HG03108 (cell line): ENCODE data around the gene DLGAP1.

Source experiments
- ATAC-seq: cut with Tn5 transposase; IDR thresholded peaks from one replicate; pipeline ENCODE4 v1.9.1; 2021; ENCODE audit warnings: moderate library complexity; ENCODE audit not compliant: unreplicated experiment

Gene DLGAP1

GRCh38 chr18:4246374-4246773 is 208.7 kb downstream of the DLGAP1 start:
- ATAC-seq, result no peak

- no peak for ATAC-seq
These were observed 209.7 kb downstream of the DLGAP1 start for GRCh38 chr18:4245456-4245855.

GRCh38 chr18:4242431-4243161 is 212.5 kb downstream of the DLGAP1 start:
- no peak for ATAC-seq

- ATAC-seq, result no peak
These were observed 214.0 kb downstream of the DLGAP1 start for GRCh38 chr18:4241090-4241617.

GRCh38 chr18:4238966-4239365 is 216.1 kb downstream of the DLGAP1 start:
- ATAC-seq, result no peak

- no peak for ATAC-seq
These were observed 217.5 kb downstream of the DLGAP1 start for GRCh38 chr18:4237664-4238041.

- ATAC-seq, result no peak
These were observed 218.0 kb downstream of the DLGAP1 start for GRCh38 chr18:4236940-4237663.

GRCh38 chr18:4233468-4233867 is 221.6 kb downstream of the DLGAP1 start:
- no peak for ATAC-seq

- no peak for ATAC-seq
These were observed 222.5 kb downstream of the DLGAP1 start for GRCh38 chr18:4232656-4233055.

GRCh38 chr18:4231260-4231659 is 223.8 kb downstream of the DLGAP1 start:
- ATAC-seq, result no peak

GRCh38 chr18:4230450-4231168 is 224.5 kb downstream of the DLGAP1 start:
- ATAC-seq, result no peak

GRCh38 chr18:4224031-4224704 is 230.9 kb downstream of the DLGAP1 start:
- no peak for ATAC-seq

GRCh38 chr18:4211111-4211837 is 243.8 kb downstream of the DLGAP1 start:
- ATAC-seq, result no peak

- ATAC-seq, result no peak
These were observed 246.7 kb downstream of the DLGAP1 start for GRCh38 chr18:4208366-4208765.

- ATAC-seq, result no peak
These were observed 247.6 kb downstream of the DLGAP1 start for GRCh38 chr18:4207383-4207985.

GRCh38 chr18:4204438-4204720 is 250.7 kb downstream of the DLGAP1 start:
- ATAC-seq, result no peak

- no peak for ATAC-seq
These were observed 251.3 kb downstream of the DLGAP1 start for GRCh38 chr18:4203568-4204437.

- no peak for ATAC-seq
These were observed 254.7 kb downstream of the DLGAP1 start for GRCh38 chr18:4200399-4200798.

GRCh38 chr18:4198956-4199355 is 256.2 kb downstream of the DLGAP1 start:
- no peak for ATAC-seq
